H1 (cell line): Measurements from ENCODE around the gene ZNF483. TPM values are rescaled to one million over a fixed set of nuclear protein-coding genes. Genes with fewer than 3 reads are reported as not detected.
A peak's percentile ranks its signal among the peaks of the same experiment; 100 is the strongest.

ENCODE experiments used
- CTCF ChIA-PET: fragments of 300-600 bp; sonication (Branson Sonifier 250); formaldehyde crosslinking; loops from one replicate; lab custom pipeline; 2021; ENCODE audit not compliant: partially characterized antibody; lab: Charles Lee
- POLR2A ChIA-PET: fragments of 300-600 bp; sonication (Branson Sonifier 250); formaldehyde crosslinking; loops from one replicate; lab custom pipeline; 2021; ENCODE audit warnings: inconsistent platforms; ENCODE audit not compliant: partially characterized antibody; lab: Charles Lee
- DNase-seq, 2 experiments: peaks; one replicate each; pipeline versions ENCODE4 v3.0.0 to v3.0.0-alpha.2; 2010 to 2022; ENCODE audit warnings: low spot score in 2 of 2, low read depth in 1 of 2, mixed read lengths in 1 of 2
- FAIRE-seq: peaks from 2 replicates; lab custom pipeline; 2011; peaks lifted over from hg19 to GRCh38; lab: Jason Lieb, UNC
- H2AFZ ChIP-seq: 2 replicates; pipeline ENCODE4 v1.8.1; 2012; ENCODE audit warnings: low read length, inconsistent platforms
- H2AK5ac ChIP-seq: 2 replicates; pipeline ENCODE4 v1.6.1; 2013; ENCODE audit warnings: low read depth, low read length
- H2BK120ac ChIP-seq: replicated peaks from 2 replicates; pipeline ENCODE3; 2013; ENCODE audit warnings: low read depth, low read length, inconsistent platforms
- H2BK12ac ChIP-seq: 2 replicates; pipeline ENCODE4 v1.6.1; 2013; ENCODE audit warnings: low read depth, low read length
- H2BK15ac ChIP-seq: 2 replicates; pipeline ENCODE4 v1.6.1; 2013; ENCODE audit warnings: low read length
- H2BK20ac ChIP-seq: 2 replicates; pipeline ENCODE4 v1.6.1; 2013; ENCODE audit warnings: low read length
- H2BK5ac ChIP-seq: 2 replicates; pipeline ENCODE4 v1.6.1; 2013; ENCODE audit warnings: low read depth, low read length
- H3K14ac ChIP-seq: 2 replicates; pipeline ENCODE4 v1.6.1; 2013; ENCODE audit warnings: inconsistent platforms; ENCODE audit not compliant: insufficient read length
- H3K18ac ChIP-seq: 2 replicates; pipeline ENCODE4 v1.6.1; 2013; ENCODE audit warnings: low read length; ENCODE audit errors: extremely low read depth
- H3K23ac ChIP-seq: 2 replicates; pipeline ENCODE4 v1.6.1; 2013; ENCODE audit warnings: inconsistent platforms; ENCODE audit not compliant: insufficient read length
- H3K23me2 ChIP-seq: 2 replicates; pipeline ENCODE4 v1.6.1; 2013; ENCODE audit warnings: low read depth, low read length
- H3K27ac ChIP-seq: 2 replicates; pipeline ENCODE4 v1.6.1; 2011; ENCODE audit warnings: low read depth, low read length, inconsistent platforms
- H3K27me3 ChIP-seq, 4 experiments: replicated peaks in 1 of 4; 1 replicate in 1 of 4; 2 replicates in 3 of 4; pipeline versions ENCODE4 v1.6.1 to v1.8.1; 2011 to 2013; ENCODE audit warnings: low read length in 3 of 4, mild to moderate bottlenecking in 3 of 4, inconsistent platforms in 2 of 4, mixed read lengths in 2 of 4, moderate library complexity in 1 of 4; ENCODE audit not compliant: control insufficient read depth in 3 of 4, insufficient read depth in 3 of 4; ENCODE audit errors: extremely low read depth in 1 of 4
- H3K36me3 ChIP-seq, 4 experiments: 2 replicates each; pipeline versions ENCODE4 v1.6.1 to v1.8.1; 2011 to 2013; ENCODE audit warnings: mild to moderate bottlenecking in 4 of 4, low read length in 3 of 4, moderate library complexity in 2 of 4, control low read depth in 1 of 4, inconsistent platforms in 1 of 4; ENCODE audit not compliant: insufficient read depth in 4 of 4, control insufficient read depth in 2 of 4
- H3K4ac ChIP-seq: replicated peaks from 2 replicates; pipeline ENCODE3; 2013; ENCODE audit warnings: low read length, low read depth, mixed read lengths, inconsistent platforms; ENCODE audit not compliant: insufficient read length
- H3K4me1 ChIP-seq, 4 experiments: replicated peaks in 1 of 4; 1 replicate in 1 of 4; 2 replicates in 3 of 4; pipeline versions ENCODE4 v1.6.1 to v1.8.1; 2011 to 2013; ENCODE audit warnings: low read length in 3 of 4, inconsistent platforms in 2 of 4, mixed read lengths in 1 of 4; ENCODE audit not compliant: insufficient read depth in 4 of 4, control insufficient read depth in 3 of 4
- H3K4me2 ChIP-seq, 2 experiments: 2 replicates each; pipeline versions ENCODE4 v1.6.1 to v1.8.1; 2011 to 2013; ENCODE audit warnings: low read depth in 2 of 2, low read length in 2 of 2, control low read depth in 1 of 2, inconsistent platforms in 1 of 2, mild to moderate bottlenecking in 1 of 2; ENCODE audit not compliant: insufficient read depth in 1 of 2
- H3K4me3 ChIP-seq, 4 experiments: fragments of 200-600, 300-600 bp in 1 of 4; sonication (generic), shearing (Covaris generic), sonication (Bioruptor Twin) in 1 of 4; 2 replicates each; pipeline versions ENCODE4 v1.5.1 to v1.8.1; 2011 to 2016; ENCODE audit warnings: low read length in 4 of 4, low read depth in 3 of 4, control low read depth in 2 of 4, inconsistent platforms in 2 of 4, mild to moderate bottlenecking in 2 of 4, mixed read lengths in 1 of 4, moderate library complexity in 1 of 4; ENCODE audit not compliant: insufficient read depth in 2 of 4; ENCODE audit errors: extremely low read depth in 1 of 4
- H3K56ac ChIP-seq: replicated peaks from 2 replicates; pipeline ENCODE3; 2013; ENCODE audit warnings: low read depth, mild to moderate bottlenecking, mixed read lengths, low read length, inconsistent platforms; ENCODE audit not compliant: insufficient read length
- H3K79me1 ChIP-seq: 2 replicates; pipeline ENCODE4 v1.6.1; 2013; ENCODE audit warnings: low read depth, low read length, control low read depth
- H3K79me2 ChIP-seq, 2 experiments: 2 replicates each; pipeline versions ENCODE4 v1.6.1 to v1.8.1; 2012 to 2013; ENCODE audit warnings: low read length in 2 of 2, mild to moderate bottlenecking in 2 of 2, inconsistent platforms in 1 of 2; ENCODE audit not compliant: insufficient read depth in 2 of 2, control insufficient read depth in 1 of 2
- H3K9ac ChIP-seq, 4 experiments: replicated peaks in 1 of 4; 1 replicate in 1 of 4; 2 replicates in 3 of 4; pipeline versions ENCODE4 v1.6.1 to v1.8.1; 2011 to 2013; ENCODE audit warnings: low read depth in 3 of 4, low read length in 3 of 4, control low read depth in 2 of 4, mild to moderate bottlenecking in 2 of 4, moderate library complexity in 2 of 4, inconsistent platforms in 1 of 4; ENCODE audit errors: extremely low read depth in 1 of 4
- H3K9me3 ChIP-seq, 2 experiments: 2 replicates each; pipeline versions ENCODE4 v1.6.1 to v1.8.1; 2012 to 2013; ENCODE audit warnings: mild to moderate bottlenecking in 2 of 2, moderate library complexity in 2 of 2, control low read depth in 1 of 2, inconsistent platforms in 1 of 2, low read depth in 1 of 2, low read length in 1 of 2, mixed read lengths in 1 of 2; ENCODE audit not compliant: insufficient read depth in 2 of 2
- H4K20me1 ChIP-seq, 2 experiments: replicated peaks in 1 of 2; 2 replicates each; pipeline versions ENCODE3 to v1.8.1; 2011 to 2013; ENCODE audit warnings: inconsistent platforms in 2 of 2, low read length in 2 of 2, mild to moderate bottlenecking in 1 of 2; ENCODE audit not compliant: insufficient read depth in 2 of 2, control insufficient read depth in 1 of 2
- H4K5ac ChIP-seq: 2 replicates; pipeline ENCODE4 v1.6.1; 2013; ENCODE audit warnings: low read length, low read depth, mixed read lengths, inconsistent platforms; ENCODE audit not compliant: insufficient read length
- H4K8ac ChIP-seq: 2 replicates; pipeline ENCODE4 v1.8.0; 2013; ENCODE audit warnings: mild to moderate bottlenecking, moderate library complexity, low read length, inconsistent platforms; ENCODE audit not compliant: insufficient read depth; ENCODE audit errors: extremely low read depth
- H4K91ac ChIP-seq: replicated peaks from 2 replicates; pipeline ENCODE3; 2013; ENCODE audit warnings: low read length, mixed read lengths, inconsistent platforms; ENCODE audit not compliant: insufficient read length
- FOSL1 ChIP-seq: IDR thresholded peaks from 2 replicates; pipeline ENCODE4 v1.6.1; 2011; ENCODE audit warnings: mild to moderate bottlenecking, low read depth, low read length, moderate library complexity; ENCODE audit not compliant: insufficient read depth
- PHF8 ChIP-seq: fragments of 200-600 bp; sonication (generic); conservative IDR thresholded peaks from 2 replicates; pipeline ENCODE4 v1.7.1; 2012; ENCODE audit warnings: low read depth, mild to moderate bottlenecking, inconsistent platforms, low read length, moderate library complexity
- RBBP5 ChIP-seq: IDR thresholded peaks from 2 replicates; pipeline ENCODE4 v1.7.1; 2012; ENCODE audit warnings: low read depth, mild to moderate bottlenecking, inconsistent platforms, low read length, moderate library complexity, borderline replicate concordance
- SIN3A ChIP-seq, 2 experiments: IDR thresholded peaks in 1 of 2; conservative IDR thresholded peaks in 1 of 2; 2 replicates each; pipeline ENCODE4 v1.6.1; 2011 to 2012; ENCODE audit warnings: low read length in 2 of 2, improper control_type of control experiment in 1 of 2, low read depth in 1 of 2, mild to moderate bottlenecking in 1 of 2
- USF2 ChIP-seq: IDR thresholded peaks from 2 replicates; pipeline ENCODE4 v1.6.1; 2011; ENCODE audit warnings: low read length, improper control_type of control experiment
- WGBS, 2 experiments: shearing (Covaris generic) in 1 of 2; methylation state at CpG; one replicate each; pipeline versions ENCODE4 v1.1.6 to v1.1.7; 2013 to 2015; ENCODE audit warnings: low lambda C conversion rate in 2 of 2, mixed read lengths in 2 of 2, inconsistent platforms in 1 of 2, low coverage in 1 of 2, missing lambda C conversion rate in 1 of 2; ENCODE audit not compliant: insufficient replicate concordance in 2 of 2, insufficient coverage in 1 of 2, insufficient read length in 1 of 2; ENCODE audit errors: extremely low coverage in 1 of 2, missing lambda C conversion rate in 1 of 2; 5-methylcytosine and 5-hydroxymethylcytosine counted together
- polyA plus RNA-seq, 7 experiments: library from polyadenylated mRNA; depleted of rRNA in 3 of 7; stranded (reverse) in 5 of 7; unstranded in 2 of 7; fragments of >200 nt in 5 of 7; fragments of 200-250 nt in 2 of 7; gene quantifications; 1 replicate in 5 of 7; 2 replicates in 1 of 7; 4 replicates in 1 of 7; pipeline versions ENCODE4 v1.2.1 to v1.2.3, GENCODE V29; 2011 to 2013; ENCODE audit warnings: missing spikeins in 2 of 7, mixed read lengths in 2 of 7
- total RNA-seq: library from RNA; stranded (reverse); fragmentation: NEBNext Ultra II Directional; extraction: Animal tissue kit (Norgen Biotek cat#: 25700); gene quantifications from 2 replicates; pipeline ENCODE4 v1.2.1, GENCODE V29; 2021

Gene ZNF483
- total and polyA plus RNA-seq, 2 of the 8 experiments (the other 6 are each of a cell fraction or from before 2014, with no cell fraction given): 4.8 to 83.8 TPM

- Histone ChIP-seq H3K9me3 (no peaks in the 10 kb centered on the region), H2BK120ac (peak overlapping the region; percentile 69), H2BK12ac (no peak overlapping the region), H3K4ac (no peak overlapping the region), H3K23me2 (peaks cover 17% of the 10 kb centered on the region), H4K8ac (no peak overlapping the region), H4K20me1 (no peaks in the 10 kb centered on the region), H2AFZ (0 out of 2 replicates have a peak overlapping the region, but pooled peaks have one; percentile 16), H3K79me1 (no peaks in the 10 kb centered on the region), H3K4me1 (no peaks in the 10 kb centered on the region), H4K5ac (peak overlapping the region; percentile 27), H3K14ac (no peak overlapping the region), H3K23ac (no peak overlapping the region), H4K91ac (no peak overlapping the region), H3K79me2 (no peaks in the 10 kb centered on the region), H2AK5ac (no peak overlapping the region), H2BK20ac (no peak overlapping the region), H3K4me2 (peak overlapping the region; percentile 84 to 95), H3K18ac (peak overlapping the region; percentile 44; the same call in 1 of the 2 replicates), H2BK15ac (no peak overlapping the region), H3K36me3 (peaks cover 0 to 12% (median 7%) of the 10 kb centered on the region in 4 experiments; a peak in 5 of 8 replicates), H3K4me3 (peak overlapping the region; percentile 42 to 99 (median 80)), H3K27ac (no peak overlapping the region), H3K9ac (peak overlapping the region in 3 of 4 experiments; percentile 6 to 34 (median 23); a peak in 3 of 7 replicates), H3K56ac (no peak overlapping the region), H2BK5ac (0 out of 2 replicates have a peak overlapping the region, but pooled peaks have one; percentile 47), H3K27me3 (peaks cover 0 to 7% (median 5%) of the 10 kb centered on the region in 4 experiments; a peak in 2 of 7 replicates)
- ChIA-PET POLR2A (interaction anchor here (1.0 to 3.7 kb wide), 3 partner anchors 34 to 100 kb away, joined by 3 to 27 read pairs (median 4); partner anchors contain the start of gene DNAJC25), CTCF (interaction anchor here (0.6 to 3.1 kb wide), 26 partner anchors 10 to 477 kb away, joined by 3 to 42 read pairs (median 4); partner anchors contain the start of gene DNAJC25)
- DNase-seq (peak; percentile 63 to 77), FAIRE-seq (no peak)
- WGBS, 2 experiments: 3% methylated on average over 40 of the region's 41 CpGs; no CpG with 5 or more reads in 1 of the 2 experiments
- no peak for TF ChIP-seq RBBP5
- TF ChIP-seq PHF8: no peak; the same call in 1 of the 2 replicates
- TF ChIP-seq SIN3A (conservative IDR thresholded peaks at IDR 0.05 in 1 of 2, IDR thresholded peaks at IDR 0.05 in 1 of 2; ENCODE audit: low read depth in 1 of 2, low read length in 2 of 2): peak in 1 of 2 experiments; percentile 46; a peak in 1 of 4 replicates
- TF ChIP-seq FOSL1: no peak
- no peak for TF ChIP-seq USF2
Observed at GRCh38 chr9:111597852-111598732, 73.1 kb downstream of the ZNF483 start.
